ENCODE measurements around the gene SERPINE2. TPM values are rescaled to one million over a fixed set of nuclear protein-coding genes. Genes with fewer than 3 reads are reported as not detected.

The SERPINE2 gene
- polyA plus RNA-seq, 4 donors: 6.0 to 43.9 (median 21.0) TPM

- 90 to 92% (median 90%) methylated on average over 2 of the region's 2 CpGs for WGBS, 3 donors
- peaks cover 0 to 3% (median 0%) of the 10 kb centered on the region in 3 donors for H3K4me1 ChIP-seq (ENCODE audit: control insufficient read depth in 3 of 3, insufficient read depth in 2 of 3, low read depth in 1 of 3, low read length in 2 of 3)
- no peak overlapping the region for H3K4me3 ChIP-seq (ENCODE audit: low read depth in 1 of 3, low read length in 3 of 3)
- H3K36me3 ChIP-seq (ENCODE audit: control insufficient read depth in 3 of 3, insufficient read depth in 2 of 3, low read depth in 1 of 3, low read length in 3 of 3): no peaks in the 10 kb centered on the region
- H3K27ac ChIP-seq (ENCODE audit: low read depth in 1 of 3, low read length in 2 of 3): no peak overlapping the region
- H3K9me3 ChIP-seq (ENCODE audit: control insufficient read depth in 2 of 2, insufficient read depth in 1 of 2, low read depth in 1 of 2, low read length in 1 of 2): no peaks in the 10 kb centered on the region
- no peak for DNase-seq
- FAIRE-seq: no peak
- no peaks in the 10 kb centered on the region for H3K27me3 ChIP-seq (ENCODE audit: control insufficient read depth in 3 of 3, insufficient read depth in 3 of 3, low read length in 3 of 3)
Observed at GRCh38 chr2:224060783-224061482, 21.8 kb upstream of the SERPINE2 start.

GRCh38 chr2:224059178-224059577, 20.1 kb upstream of the SERPINE2 start:
- Histone ChIP-seq H3K27me3 (ENCODE audit: control insufficient read depth in 3 of 3, insufficient read depth in 3 of 3, low read length in 3 of 3) (no peaks in the 10 kb centered on the region), H3K36me3 (ENCODE audit: control insufficient read depth in 3 of 3, insufficient read depth in 2 of 3, low read depth in 1 of 3, low read length in 3 of 3) (no peaks in the 10 kb centered on the region), H3K9me3 (ENCODE audit: control insufficient read depth in 2 of 2, insufficient read depth in 1 of 2, low read depth in 1 of 2, low read length in 1 of 2) (no peaks in the 10 kb centered on the region), H3K27ac (ENCODE audit: low read depth in 1 of 3, low read length in 2 of 3) (no peak overlapping the region), H3K4me3 (ENCODE audit: low read depth in 1 of 3, low read length in 3 of 3) (no peak overlapping the region), H3K4me1 (ENCODE audit: control insufficient read depth in 3 of 3, insufficient read depth in 2 of 3, low read depth in 1 of 3, low read length in 2 of 3) (peaks cover 0 to 3% (median 0%) of the 10 kb centered on the region in 3 donors)
- DNase-seq (no peak), FAIRE-seq (no peak)
- 85 to 94% (median 93%) methylated on average over 1 of the region's 1 CpG for WGBS, 3 donors

- Histone ChIP-seq H3K4me3 (ENCODE audit: low read depth in 1 of 3, low read length in 3 of 3) (no peak overlapping the region), H3K36me3 (ENCODE audit: control insufficient read depth in 3 of 3, insufficient read depth in 2 of 3, low read depth in 1 of 3, low read length in 3 of 3) (no peaks in the 10 kb centered on the region), H3K9me3 (ENCODE audit: control insufficient read depth in 2 of 2, insufficient read depth in 1 of 2, low read depth in 1 of 2, low read length in 1 of 2) (no peaks in the 10 kb centered on the region), H3K27me3 (ENCODE audit: control insufficient read depth in 3 of 3, insufficient read depth in 3 of 3, low read length in 3 of 3) (no peaks in the 10 kb centered on the region), H3K4me1 (ENCODE audit: control insufficient read depth in 3 of 3, insufficient read depth in 2 of 3, low read depth in 1 of 3, low read length in 2 of 3) (peaks cover 0 to 3% (median 0%) of the 10 kb centered on the region in 3 donors), H3K27ac (ENCODE audit: low read depth in 1 of 3, low read length in 2 of 3) (no peak overlapping the region)
- no peak for DNase-seq
- WGBS, 3 donors: 75 to 82% (median 79%) methylated on average over 2 of the region's 2 CpGs
- FAIRE-seq: no peak
Observed at GRCh38 chr2:224058048-224058775, 19.1 kb upstream of the SERPINE2 start.

- Histone ChIP-seq H3K4me3 (ENCODE audit: low read depth in 1 of 3, low read length in 3 of 3) (no peak overlapping the region), H3K4me1 (ENCODE audit: control insufficient read depth in 3 of 3, insufficient read depth in 2 of 3, low read depth in 1 of 3, low read length in 2 of 3) (no peaks in the 10 kb centered on the region), H3K36me3 (ENCODE audit: control insufficient read depth in 3 of 3, insufficient read depth in 2 of 3, low read depth in 1 of 3, low read length in 3 of 3) (no peaks in the 10 kb centered on the region), H3K27me3 (ENCODE audit: control insufficient read depth in 3 of 3, insufficient read depth in 3 of 3, low read length in 3 of 3) (no peaks in the 10 kb centered on the region), H3K27ac (ENCODE audit: low read depth in 1 of 3, low read length in 2 of 3) (no peak overlapping the region), H3K9me3 (ENCODE audit: control insufficient read depth in 2 of 2, insufficient read depth in 1 of 2, low read depth in 1 of 2, low read length in 1 of 2) (no peaks in the 10 kb centered on the region)
- WGBS, 3 donors: 93 to 96% (median 96%) methylated on average over 1 of the region's 1 CpG
- FAIRE-seq: no peak
- no peak for DNase-seq
Observed at GRCh38 chr2:224056889-224057288, 17.8 kb upstream of the SERPINE2 start.

DNA sequence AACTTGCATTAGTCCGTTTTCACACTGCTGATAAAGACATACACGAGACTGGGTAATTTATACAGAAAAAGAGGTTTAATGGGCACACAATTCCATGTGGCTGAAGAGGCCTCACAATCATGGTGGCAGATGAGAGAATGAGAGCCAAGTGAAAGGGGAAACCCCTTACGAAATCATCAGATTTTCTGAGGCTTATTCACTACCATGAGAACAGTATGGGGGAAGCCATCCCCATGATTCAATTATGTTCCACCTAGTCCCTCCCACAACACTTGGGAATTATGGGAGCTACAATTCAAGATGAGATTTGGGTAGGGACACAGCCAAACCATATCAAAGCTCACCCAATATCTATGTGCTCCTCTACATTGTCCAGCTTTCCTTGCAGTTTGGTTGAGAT, 16.0 kb upstream of the SERPINE2 start:
- Histone ChIP-seq H3K27ac (ENCODE audit: low read depth in 1 of 3, low read length in 2 of 3) (no peak overlapping the region), H3K9me3 (ENCODE audit: control insufficient read depth in 2 of 2, insufficient read depth in 1 of 2, low read depth in 1 of 2, low read length in 1 of 2) (no peaks in the 10 kb centered on the region), H3K4me3 (ENCODE audit: low read depth in 1 of 3, low read length in 3 of 3) (no peak overlapping the region), H3K27me3 (ENCODE audit: control insufficient read depth in 3 of 3, insufficient read depth in 3 of 3, low read length in 3 of 3) (no peaks in the 10 kb centered on the region), H3K36me3 (ENCODE audit: control insufficient read depth in 3 of 3, insufficient read depth in 2 of 3, low read depth in 1 of 3, low read length in 3 of 3) (no peaks in the 10 kb centered on the region), H3K4me1 (ENCODE audit: control insufficient read depth in 3 of 3, insufficient read depth in 2 of 3, low read depth in 1 of 3, low read length in 2 of 3) (no peaks in the 10 kb centered on the region)
- FAIRE-seq (no peak), DNase-seq (no peak)
- WGBS, 3 donors: 81 to 94% (median 85%) methylated on average over 3 of the region's 3 CpGs

- Histone ChIP-seq H3K4me1 (ENCODE audit: control insufficient read depth in 3 of 3, insufficient read depth in 2 of 3, low read depth in 1 of 3, low read length in 2 of 3) (no peaks in the 10 kb centered on the region), H3K36me3 (ENCODE audit: control insufficient read depth in 3 of 3, insufficient read depth in 2 of 3, low read depth in 1 of 3, low read length in 3 of 3) (no peaks in the 10 kb centered on the region), H3K27me3 (ENCODE audit: control insufficient read depth in 3 of 3, insufficient read depth in 3 of 3, low read length in 3 of 3) (peaks cover 0 to 6% (median under 1%) of the 10 kb centered on the region in 3 donors), H3K4me3 (ENCODE audit: low read depth in 1 of 3, low read length in 3 of 3) (no peak overlapping the region), H3K9me3 (ENCODE audit: control insufficient read depth in 2 of 2, insufficient read depth in 1 of 2, low read depth in 1 of 2, low read length in 1 of 2) (no peaks in the 10 kb centered on the region), H3K27ac (ENCODE audit: low read depth in 1 of 3, low read length in 2 of 3) (no peak overlapping the region)
- FAIRE-seq (no peak), DNase-seq (no peak)
- 74 to 95% (median 89%) methylated on average over 3 of the region's 3 CpGs for WGBS, 3 donors
Observed at GRCh38 chr2:224046752-224047151, 7.7 kb upstream of the SERPINE2 start.

- no peak for FAIRE-seq
- Histone ChIP-seq H3K27me3 (ENCODE audit: control insufficient read depth in 3 of 3, insufficient read depth in 3 of 3, low read length in 3 of 3) (peaks cover 2 to 19% (median 3%) of the 10 kb centered on the region in 3 donors), H3K27ac (ENCODE audit: low read depth in 1 of 3, low read length in 2 of 3) (no peak overlapping the region), H3K4me3 (ENCODE audit: low read depth in 1 of 3, low read length in 3 of 3) (no peak overlapping the region), H3K9me3 (ENCODE audit: control insufficient read depth in 2 of 2, insufficient read depth in 1 of 2, low read depth in 1 of 2, low read length in 1 of 2) (no peaks in the 10 kb centered on the region), H3K36me3 (ENCODE audit: control insufficient read depth in 3 of 3, insufficient read depth in 2 of 3, low read depth in 1 of 3, low read length in 3 of 3) (no peaks in the 10 kb centered on the region), H3K4me1 (ENCODE audit: control insufficient read depth in 3 of 3, insufficient read depth in 2 of 3, low read depth in 1 of 3, low read length in 2 of 3) (peaks cover 0 to 7% (median 0%) of the 10 kb centered on the region in 3 donors)
- WGBS, 3 donors: 43 to 58% (median 51%) methylated on average over 6 of the region's 6 CpGs
- no peak for DNase-seq
Observed at GRCh38 chr2:224042191-224042696, 3.2 kb upstream of the SERPINE2 start.

GRCh38 chr2:224041554-224041953, 2.5 kb upstream of the SERPINE2 start:
- DNase-seq (no peak), FAIRE-seq (no peak)
- no peaks in the 10 kb centered on the region for H3K9me3 ChIP-seq (ENCODE audit: control insufficient read depth in 2 of 2, insufficient read depth in 1 of 2, low read depth in 1 of 2, low read length in 1 of 2)
- WGBS, 3 donors: 76 to 84% (median 78%) methylated on average over 6 of the region's 6 CpGs
- no peak overlapping the region for H3K27ac ChIP-seq (ENCODE audit: low read depth in 1 of 3, low read length in 2 of 3)
- H3K4me3 ChIP-seq (ENCODE audit: low read depth in 1 of 3, low read length in 3 of 3): no peak overlapping the region
- H3K36me3 ChIP-seq (ENCODE audit: control insufficient read depth in 3 of 3, insufficient read depth in 2 of 3, low read depth in 1 of 3, low read length in 3 of 3): no peaks in the 10 kb centered on the region
- peaks cover 2 to 23% (median 3%) of the 10 kb centered on the region in 3 donors for H3K27me3 ChIP-seq (ENCODE audit: control insufficient read depth in 3 of 3, insufficient read depth in 3 of 3, low read length in 3 of 3)
- H3K4me1 ChIP-seq (ENCODE audit: control insufficient read depth in 3 of 3, insufficient read depth in 2 of 3, low read depth in 1 of 3, low read length in 2 of 3): peaks cover 0 to 7% (median 0%) of the 10 kb centered on the region in 3 donors

All from small intestine (tissue), 7 donors.